WTC11 (cell line): ENCODE measurements around the gene EDARADD. TPM values are rescaled to one million over a fixed set of nuclear protein-coding genes. Genes with fewer than 3 reads are reported as not detected.

ENCODE experiments used
- ATAC-seq: fragments of 200-7000 bp; cut with Tn5 transposase; 2 replicates; pipeline ENCODE4 v1.10.0; 2021; ENCODE audit warnings: mild to moderate bottlenecking, moderate library complexity
- CTCF ChIA-PET: fragments of 300-600 bp; sonication (Branson Sonifier 250); formaldehyde crosslinking; loops from one replicate; lab custom pipeline; 2021; ENCODE audit warnings: antibody characterized with exemption; lab: Charles Lee
- POLR2A ChIA-PET: fragments of 350-600 bp; sonication (Branson Sonifier 250); formaldehyde crosslinking; loops from one replicate; lab custom pipeline; 2021; ENCODE audit warnings: antibody characterized with exemption; lab: Charles Lee
- DNase-seq: peaks from one replicate; pipeline ENCODE4 v3.0.0; 2021; ENCODE audit warnings: low spot score
- H3K27ac Mint-ChIP-seq: 2 replicates; pipeline ENCODE4 v1.8.0; 2021; ENCODE audit warnings: mixed read lengths
- H3K27me3 Mint-ChIP-seq: 2 replicates; pipeline ENCODE4 v1.8.0; 2021; ENCODE audit warnings: low read depth, mild to moderate bottlenecking, moderate library complexity, mixed read lengths
- H3K36me3 Mint-ChIP-seq: 2 replicates; pipeline ENCODE4 v1.8.0; 2021; ENCODE audit warnings: mixed read lengths
- H3K4me1 Mint-ChIP-seq: 2 replicates; pipeline ENCODE4 v1.8.0; 2022; ENCODE audit warnings: mixed read lengths
- H3K4me3 Mint-ChIP-seq: 2 replicates; pipeline ENCODE4 v1.8.0; 2021; ENCODE audit warnings: mild to moderate bottlenecking, moderate library complexity, mixed read lengths
- H3K9me3 Mint-ChIP-seq: 2 replicates; pipeline ENCODE4 v1.8.0; 2021; ENCODE audit warnings: mixed read lengths
- CBFB ChIP-seq: sonication (generic); formaldehyde crosslinking; IDR thresholded peaks from 2 replicates; pipeline ENCODE4 v1.8.1; 2022; ENCODE audit warnings: mild to moderate bottlenecking, low read depth, missing genetic modification reagents
- ETV6 ChIP-seq: sonication (generic); formaldehyde crosslinking; IDR thresholded peaks from 2 replicates; pipeline ENCODE4 v1.8.1; 2022; ENCODE audit warnings: mild to moderate bottlenecking, missing genetic modification reagents
- FOXK1 ChIP-seq: sonication (generic); formaldehyde crosslinking; IDR thresholded peaks from 2 replicates; pipeline ENCODE4 v1.8.0; 2022; ENCODE audit warnings: mild to moderate bottlenecking, moderate library complexity, missing genetic modification reagents
- GRHL2 ChIP-seq: fragments of 250-450 bp; sonication (Bioruptor Pico); IDR thresholded peaks from 2 replicates; pipeline ENCODE4 v1.8.0; 2022; ENCODE audit warnings: mild to moderate bottlenecking, moderate library complexity; ENCODE audit not compliant: insufficient replicate concordance, severe bottlenecking
- GTF2I ChIP-seq: fragments of 250-450 bp; sonication (Bioruptor Pico); conservative IDR thresholded peaks from 2 replicates; pipeline ENCODE4 v1.4.0; 2021; ENCODE audit warnings: mild to moderate bottlenecking
- MYBL2 ChIP-seq: sonication (generic); formaldehyde crosslinking; IDR thresholded peaks from 2 replicates; pipeline ENCODE4 v1.8.1; 2023; ENCODE audit warnings: mild to moderate bottlenecking, moderate library complexity, missing genetic modification reagents
- PRDM15 ChIP-seq: sonication (generic); formaldehyde crosslinking; IDR thresholded peaks from 2 replicates; pipeline ENCODE4 v1.8.0; 2022; ENCODE audit warnings: missing genetic modification reagents
- SMAD4 ChIP-seq: sonication (generic); formaldehyde crosslinking; IDR thresholded peaks from 2 replicates; pipeline ENCODE4 v1.8.0; 2022; ENCODE audit warnings: mild to moderate bottlenecking, missing genetic modification reagents
- SP1 ChIP-seq: sonication (generic); formaldehyde crosslinking; conservative IDR thresholded peaks from 2 replicates; pipeline ENCODE4 v1.8.1; 2022; ENCODE audit warnings: missing genetic modification reagents
- TCF7 ChIP-seq: sonication (generic); formaldehyde crosslinking; IDR thresholded peaks from 2 replicates; pipeline ENCODE4 v1.8.0; 2022; ENCODE audit warnings: mild to moderate bottlenecking, low read depth, missing genetic modification reagents, moderate library complexity
- TEAD1 ChIP-seq: sonication (generic); formaldehyde crosslinking; IDR thresholded peaks from 2 replicates; pipeline ENCODE4 v1.8.0; 2022; ENCODE audit warnings: mild to moderate bottlenecking, missing genetic modification reagents
- ZBTB21 ChIP-seq: sonication (generic); formaldehyde crosslinking; IDR thresholded peaks from 2 replicates; pipeline ENCODE4 v1.8.1; 2023; ENCODE audit warnings: mild to moderate bottlenecking, missing genetic modification reagents, borderline replicate concordance
- ZNF121 ChIP-seq: sonication (generic); formaldehyde crosslinking; IDR thresholded peaks from 2 replicates; pipeline ENCODE4 v1.8.0; 2023; ENCODE audit warnings: missing genetic modification reagents
- ZNF416 ChIP-seq: fragments of 250-450 bp; sonication (Bioruptor Pico); IDR thresholded peaks from 2 replicates; pipeline ENCODE4 v1.9.0; 2021; ENCODE audit warnings: mild to moderate bottlenecking, inconsistent platforms
- total RNA-seq: library from RNA; stranded (reverse); gene quantifications from 3 replicates; pipeline ENCODE4 v1.2.3, GENCODE V29; 2021
- TF ChIP-seq, protein P1 (sequence below): sonication (generic); formaldehyde crosslinking; IDR thresholded peaks from 2 replicates; pipeline ENCODE4 v1.8.1; 2023; ENCODE audit warnings: mild to moderate bottlenecking, missing genetic modification reagents, moderate library complexity
- TF ChIP-seq, protein P2 (sequence below): sonication (generic); formaldehyde crosslinking; IDR thresholded peaks from 2 replicates; pipeline ENCODE4 v1.8.0; 2022; ENCODE audit warnings: mild to moderate bottlenecking, missing genetic modification reagents
- TF ChIP-seq, protein P3 (sequence below): sonication (generic); formaldehyde crosslinking; IDR thresholded peaks from 2 replicates; pipeline ENCODE4 v1.8.1; 2023; ENCODE audit warnings: mild to moderate bottlenecking, missing genetic modification reagents, borderline replicate concordance
- TF ChIP-seq, protein P4 (sequence below): sonication (generic); formaldehyde crosslinking; IDR thresholded peaks from 2 replicates; pipeline ENCODE4 v1.8.1; 2022; ENCODE audit warnings: low read depth, missing genetic modification reagents, borderline replicate concordance
- TF ChIP-seq, protein P5 (sequence below): fragments of 200-600 bp; IDR thresholded peaks from 2 replicates; pipeline ENCODE4 v1.8.0; 2022; ENCODE audit warnings: antibody characterized with exemption
- TF ChIP-seq, protein P6 (sequence below): fragments of 250-450 bp; sonication (Bioruptor Pico); conservative IDR thresholded peaks from 2 replicates; pipeline ENCODE4 v1.9.0; 2021; ENCODE audit warnings: mild to moderate bottlenecking
- TF ChIP-seq, protein P7 (sequence below): sonication (generic); formaldehyde crosslinking; IDR thresholded peaks from 2 replicates; pipeline ENCODE4 v1.8.1; 2022; ENCODE audit warnings: mild to moderate bottlenecking, missing genetic modification reagents, moderate library complexity, borderline replicate concordance

The EDARADD gene
- total RNA-seq, 1 experiment from 2014 or later, result 5.0 TPM

DNA sequence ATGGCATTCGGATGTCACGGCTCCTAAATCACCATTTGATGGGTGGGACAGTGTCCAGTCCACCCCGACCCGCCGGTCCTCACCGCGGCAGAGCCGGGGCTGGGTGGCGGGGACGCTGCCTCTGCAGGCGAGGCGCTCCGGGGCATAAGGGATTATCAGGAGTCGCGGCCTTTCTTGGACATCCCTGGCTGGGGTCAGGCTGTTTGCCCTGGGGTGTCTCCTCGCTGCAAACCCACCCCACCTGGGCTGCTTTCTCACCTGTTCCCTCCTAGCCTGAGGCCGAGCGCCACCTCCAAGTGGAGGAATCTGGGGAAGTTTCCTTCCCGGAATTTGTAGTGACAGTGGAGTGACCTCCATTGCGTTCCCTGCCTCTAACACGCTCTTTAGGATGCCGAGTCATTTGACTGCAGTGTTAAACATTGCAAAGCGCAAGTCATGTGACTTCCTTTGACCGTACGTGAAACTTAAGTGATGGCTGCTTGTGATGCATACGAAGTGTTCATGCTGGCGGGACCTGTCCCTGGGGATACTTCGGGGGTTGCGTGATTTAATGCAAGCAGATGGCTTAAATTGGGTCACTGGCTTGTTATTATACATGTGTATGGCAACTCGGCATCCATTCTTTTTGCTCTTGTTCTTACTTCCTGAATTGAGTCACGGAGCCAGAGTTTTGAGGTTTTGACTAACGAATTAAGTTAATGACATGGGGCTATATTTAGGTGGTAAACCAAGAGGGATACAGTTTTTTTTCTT, 130.2 kb downstream of the EDARADD start:
- no peaks in the 10 kb centered on the region; the same call in 1 of the 2 replicates for H3K36me3 Mint-ChIP-seq
- ChIA-PET CTCF (no interaction called here), POLR2A (no interaction called here)
- DNase-seq (peak; percentile 20), ATAC-seq (peak; percentile 67)
- peaks cover 28% of the 10 kb centered on the region for H3K27me3 Mint-ChIP-seq
- H3K4me1 Mint-ChIP-seq, result peaks cover 11% of the 10 kb centered on the region
- peak overlapping the region; percentile 85 for H3K4me3 Mint-ChIP-seq
- 0 out of 2 replicates have a peak overlapping the region, but pooled peaks have one; percentile 35 for H3K27ac Mint-ChIP-seq
- H3K9me3 Mint-ChIP-seq, result no peaks in the 10 kb centered on the region
- TF ChIP-seq ZNF416 (CRISPR knock-in tag) (no peak), CBFB (CRISPR knock-in tag) (no peak), MYBL2 (CRISPR knock-in tag) (no peak), TCF7 (CRISPR knock-in tag) (no peak), ETV6 (CRISPR knock-in tag) (no peak), TEAD1 (CRISPR knock-in tag) (no peak), SMAD4 (CRISPR knock-in tag) (no peak), GTF2I (no peak), ZBTB21 (no peak), FOXK1 (CRISPR knock-in tag) (peak; percentile 65), SP1 (peak; percentile 36; the same call in 1 of the 2 replicates), GRHL2 (CRISPR knock-in tag) (no peak), PRDM15 (CRISPR knock-in tag) (no peak), ZNF121 (CRISPR knock-in tag) (no peak)
- TF ChIP-seq, protein P1, sequence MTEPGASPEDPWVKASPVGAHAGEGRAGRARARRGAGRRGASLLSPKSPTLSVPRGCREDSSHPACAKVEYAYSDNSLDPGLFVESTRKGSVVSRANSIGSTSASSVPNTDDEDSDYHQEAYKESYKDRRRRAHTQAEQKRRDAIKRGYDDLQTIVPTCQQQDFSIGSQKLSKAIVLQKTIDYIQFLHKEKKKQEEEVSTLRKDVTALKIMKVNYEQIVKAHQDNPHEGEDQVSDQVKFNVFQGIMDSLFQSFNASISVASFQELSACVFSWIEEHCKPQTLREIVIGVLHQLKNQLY (CRISPR knock-in tag), result no peak
- TF ChIP-seq, protein P2, sequence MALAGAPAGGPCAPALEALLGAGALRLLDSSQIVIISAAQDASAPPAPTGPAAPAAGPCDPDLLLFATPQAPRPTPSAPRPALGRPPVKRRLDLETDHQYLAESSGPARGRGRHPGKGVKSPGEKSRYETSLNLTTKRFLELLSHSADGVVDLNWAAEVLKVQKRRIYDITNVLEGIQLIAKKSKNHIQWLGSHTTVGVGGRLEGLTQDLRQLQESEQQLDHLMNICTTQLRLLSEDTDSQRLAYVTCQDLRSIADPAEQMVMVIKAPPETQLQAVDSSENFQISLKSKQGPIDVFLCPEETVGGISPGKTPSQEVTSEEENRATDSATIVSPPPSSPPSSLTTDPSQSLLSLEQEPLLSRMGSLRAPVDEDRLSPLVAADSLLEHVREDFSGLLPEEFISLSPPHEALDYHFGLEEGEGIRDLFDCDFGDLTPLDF (CRISPR knock-in tag), result no peak
- TF ChIP-seq, protein P3, sequence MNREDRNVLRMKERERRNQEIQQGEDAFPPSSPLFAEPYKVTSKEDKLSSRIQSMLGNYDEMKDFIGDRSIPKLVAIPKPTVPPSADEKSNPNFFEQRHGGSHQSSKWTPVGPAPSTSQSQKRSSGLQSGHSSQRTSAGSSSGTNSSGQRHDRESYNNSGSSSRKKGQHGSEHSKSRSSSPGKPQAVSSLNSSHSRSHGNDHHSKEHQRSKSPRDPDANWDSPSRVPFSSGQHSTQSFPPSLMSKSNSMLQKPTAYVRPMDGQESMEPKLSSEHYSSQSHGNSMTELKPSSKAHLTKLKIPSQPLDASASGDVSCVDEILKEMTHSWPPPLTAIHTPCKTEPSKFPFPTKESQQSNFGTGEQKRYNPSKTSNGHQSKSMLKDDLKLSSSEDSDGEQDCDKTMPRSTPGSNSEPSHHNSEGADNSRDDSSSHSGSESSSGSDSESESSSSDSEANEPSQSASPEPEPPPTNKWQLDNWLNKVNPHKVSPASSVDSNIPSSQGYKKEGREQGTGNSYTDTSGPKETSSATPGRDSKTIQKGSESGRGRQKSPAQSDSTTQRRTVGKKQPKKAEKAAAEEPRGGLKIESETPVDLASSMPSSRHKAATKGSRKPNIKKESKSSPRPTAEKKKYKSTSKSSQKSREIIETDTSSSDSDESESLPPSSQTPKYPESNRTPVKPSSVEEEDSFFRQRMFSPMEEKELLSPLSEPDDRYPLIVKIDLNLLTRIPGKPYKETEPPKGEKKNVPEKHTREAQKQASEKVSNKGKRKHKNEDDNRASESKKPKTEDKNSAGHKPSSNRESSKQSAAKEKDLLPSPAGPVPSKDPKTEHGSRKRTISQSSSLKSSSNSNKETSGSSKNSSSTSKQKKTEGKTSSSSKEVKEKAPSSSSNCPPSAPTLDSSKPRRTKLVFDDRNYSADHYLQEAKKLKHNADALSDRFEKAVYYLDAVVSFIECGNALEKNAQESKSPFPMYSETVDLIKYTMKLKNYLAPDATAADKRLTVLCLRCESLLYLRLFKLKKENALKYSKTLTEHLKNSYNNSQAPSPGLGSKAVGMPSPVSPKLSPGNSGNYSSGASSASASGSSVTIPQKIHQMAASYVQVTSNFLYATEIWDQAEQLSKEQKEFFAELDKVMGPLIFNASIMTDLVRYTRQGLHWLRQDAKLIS (CRISPR knock-in tag), result no peak
- TF ChIP-seq, protein P4, sequence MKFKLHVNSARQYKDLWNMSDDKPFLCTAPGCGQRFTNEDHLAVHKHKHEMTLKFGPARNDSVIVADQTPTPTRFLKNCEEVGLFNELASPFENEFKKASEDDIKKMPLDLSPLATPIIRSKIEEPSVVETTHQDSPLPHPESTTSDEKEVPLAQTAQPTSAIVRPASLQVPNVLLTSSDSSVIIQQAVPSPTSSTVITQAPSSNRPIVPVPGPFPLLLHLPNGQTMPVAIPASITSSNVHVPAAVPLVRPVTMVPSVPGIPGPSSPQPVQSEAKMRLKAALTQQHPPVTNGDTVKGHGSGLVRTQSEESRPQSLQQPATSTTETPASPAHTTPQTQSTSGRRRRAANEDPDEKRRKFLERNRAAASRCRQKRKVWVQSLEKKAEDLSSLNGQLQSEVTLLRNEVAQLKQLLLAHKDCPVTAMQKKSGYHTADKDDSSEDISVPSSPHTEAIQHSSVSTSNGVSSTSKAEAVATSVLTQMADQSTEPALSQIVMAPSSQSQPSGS, result no peak
- TF ChIP-seq, protein P5, sequence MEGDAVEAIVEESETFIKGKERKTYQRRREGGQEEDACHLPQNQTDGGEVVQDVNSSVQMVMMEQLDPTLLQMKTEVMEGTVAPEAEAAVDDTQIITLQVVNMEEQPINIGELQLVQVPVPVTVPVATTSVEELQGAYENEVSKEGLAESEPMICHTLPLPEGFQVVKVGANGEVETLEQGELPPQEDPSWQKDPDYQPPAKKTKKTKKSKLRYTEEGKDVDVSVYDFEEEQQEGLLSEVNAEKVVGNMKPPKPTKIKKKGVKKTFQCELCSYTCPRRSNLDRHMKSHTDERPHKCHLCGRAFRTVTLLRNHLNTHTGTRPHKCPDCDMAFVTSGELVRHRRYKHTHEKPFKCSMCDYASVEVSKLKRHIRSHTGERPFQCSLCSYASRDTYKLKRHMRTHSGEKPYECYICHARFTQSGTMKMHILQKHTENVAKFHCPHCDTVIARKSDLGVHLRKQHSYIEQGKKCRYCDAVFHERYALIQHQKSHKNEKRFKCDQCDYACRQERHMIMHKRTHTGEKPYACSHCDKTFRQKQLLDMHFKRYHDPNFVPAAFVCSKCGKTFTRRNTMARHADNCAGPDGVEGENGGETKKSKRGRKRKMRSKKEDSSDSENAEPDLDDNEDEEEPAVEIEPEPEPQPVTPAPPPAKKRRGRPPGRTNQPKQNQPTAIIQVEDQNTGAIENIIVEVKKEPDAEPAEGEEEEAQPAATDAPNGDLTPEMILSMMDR, result no peak
- TF ChIP-seq, protein P6, sequence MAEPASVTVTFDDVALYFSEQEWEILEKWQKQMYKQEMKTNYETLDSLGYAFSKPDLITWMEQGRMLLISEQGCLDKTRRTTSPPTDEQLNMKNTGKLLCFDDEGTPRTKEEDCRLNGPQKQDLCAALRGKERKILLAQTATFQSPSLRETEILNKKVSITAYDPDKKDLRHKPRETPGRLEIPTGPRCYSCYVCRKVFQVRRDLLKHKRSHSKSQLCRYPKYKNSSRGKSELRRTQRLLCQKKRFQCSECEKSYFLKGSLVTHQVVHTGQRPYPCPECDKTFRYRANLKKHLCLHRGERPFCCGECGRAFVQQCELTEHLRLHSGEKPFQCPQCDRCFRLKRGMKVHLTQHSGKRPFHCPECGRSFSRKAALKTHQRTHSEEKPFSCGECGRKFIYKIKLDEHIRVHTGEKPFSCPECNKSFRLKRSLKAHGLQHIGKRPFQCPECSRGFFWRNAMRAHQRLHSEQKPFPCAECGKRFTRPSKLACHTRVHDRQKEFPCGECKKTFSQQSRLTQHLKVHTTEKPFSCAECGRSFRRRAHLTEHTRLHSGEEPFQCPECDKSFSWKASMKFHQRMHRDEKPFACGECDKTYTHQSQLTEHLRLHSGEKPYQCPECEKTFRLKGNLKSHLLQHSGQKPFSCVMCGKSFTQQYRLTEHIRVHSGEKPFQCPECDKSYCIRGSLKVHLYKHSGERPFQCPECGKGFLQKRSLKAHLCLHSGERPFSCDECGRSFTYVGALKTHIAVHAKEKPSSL, result no peak
- TF ChIP-seq, protein P7, sequence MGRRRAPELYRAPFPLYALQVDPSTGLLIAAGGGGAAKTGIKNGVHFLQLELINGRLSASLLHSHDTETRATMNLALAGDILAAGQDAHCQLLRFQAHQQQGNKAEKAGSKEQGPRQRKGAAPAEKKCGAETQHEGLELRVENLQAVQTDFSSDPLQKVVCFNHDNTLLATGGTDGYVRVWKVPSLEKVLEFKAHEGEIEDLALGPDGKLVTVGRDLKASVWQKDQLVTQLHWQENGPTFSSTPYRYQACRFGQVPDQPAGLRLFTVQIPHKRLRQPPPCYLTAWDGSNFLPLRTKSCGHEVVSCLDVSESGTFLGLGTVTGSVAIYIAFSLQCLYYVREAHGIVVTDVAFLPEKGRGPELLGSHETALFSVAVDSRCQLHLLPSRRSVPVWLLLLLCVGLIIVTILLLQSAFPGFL, result no peak
